ENCODE results near the gene DDX3X. TPM values are rescaled to one million over a fixed set of nuclear protein-coding genes. Genes with fewer than 3 reads are reported as not detected.
"Not testable (repeated sequence)": the region's sequence is repeated elsewhere in the genome, so short reads cannot be mapped to it uniquely, and the experiment has no call there.

The DDX3X gene
- total and polyA plus RNA-seq, 10 of the 15 experiments (the other 5 are each of a cell fraction or from before 2014, with no cell fraction given), result 52.0 to 283 (median 172) TPM

- no peaks in the 10 kb centered on the region for H3K79me2 ChIP-seq (ENCODE audit: control insufficient read depth, insufficient read depth, low read length)
- FAIRE-seq (no peak), ATAC-seq (no peak), DNase-seq (ENCODE audit: low read depth, low spot score) (no peak)
- H2AFZ ChIP-seq (ENCODE audit: control insufficient read depth, low read depth, low read length), result no peak overlapping the region
- H3K4me1 ChIP-seq (ENCODE audit: control insufficient read depth, insufficient read depth, low read length), result no peaks in the 10 kb centered on the region
- ChIA-PET CTCF (no interaction called here), POLR2A (no interaction called here), SMC1A (ENCODE audit: uncharacterized antibody, unreplicated experiment) (no interaction called here), RAD21 (ENCODE audit: unreplicated experiment) (no interaction called here)
- no peak overlapping the region for H3K9ac ChIP-seq (ENCODE audit: control insufficient read depth, insufficient read depth, low read length)
- no peaks in the 10 kb centered on the region for H3K9me3 ChIP-seq (replicated peaks; ENCODE audit: control insufficient read depth, insufficient read depth, low read length)
- no peaks in the 10 kb centered on the region for H3K36me3 ChIP-seq (ENCODE audit: control insufficient read depth in 2 of 2, insufficient read depth in 2 of 2, low read length in 1 of 2)
- intact Hi-C loops (cut with micrococcal nuclease; ENCODE audit: unreplicated experiment), result no loop called here
- BruUV-seq (replicated peaks), result no TSS peak
- no peak for TF ChIP-seq ZNF24 (IDR thresholded peaks at IDR 0.05)
- TF ChIP-seq NR2F1 (conservative IDR thresholded peaks at IDR 0.05), result no peak
- no peak for TF ChIP-seq PRDM15 (CRISPR knock-in tag; IDR thresholded peaks at IDR 0.05)
- TF ChIP-seq RUNX3 (IDR thresholded peaks at IDR 0.05; ENCODE audit: low read length), result no peak
- H3K4me3 ChIP-seq, result no peak overlapping the region
- WGBS (ENCODE audit: insufficient coverage, insufficient replicate concordance, low lambda C conversion rate, missing lambda C conversion rate), result 50% methylated on average over 5 of the region's 5 CpGs
- no peak overlapping the region for H3K27ac ChIP-seq (ENCODE audit: control insufficient read depth, insufficient read depth)
- no peak overlapping the region for H3K4me2 ChIP-seq (ENCODE audit: control insufficient read depth, insufficient read depth)
- H4K20me1 ChIP-seq (ENCODE audit: control insufficient read depth, insufficient read depth), result no peaks in the 10 kb centered on the region
- H3K27me3 ChIP-seq (replicated peaks in 1 of 2; ENCODE audit: control insufficient read depth in 2 of 2, insufficient read depth in 2 of 2, low read length in 1 of 2), result no peaks in the 10 kb centered on the region
- in situ Hi-C loops (cut with MboI), result no loop called here
Observed at GRCh38 chrX:41409006-41409405, 75.0 kb downstream of the DDX3X start.

- DNase-seq (ENCODE audit: low read depth, low spot score); H3K4me3 ChIP-seq; H3K9me3 ChIP-seq (replicated peaks; ENCODE audit: control insufficient read depth, insufficient read depth, low read length); SMC1A ChIA-PET (ENCODE audit: uncharacterized antibody, unreplicated experiment); POLR2A ChIA-PET; H3K79me2 ChIP-seq (ENCODE audit: control insufficient read depth, insufficient read depth, low read length); H3K9ac ChIP-seq (ENCODE audit: control insufficient read depth, insufficient read depth, low read length); H3K27me3 ChIP-seq (replicated peaks in 1 of 2; ENCODE audit: control insufficient read depth in 2 of 2, insufficient read depth in 2 of 2, low read length in 1 of 2); H3K4me1 ChIP-seq (ENCODE audit: control insufficient read depth, insufficient read depth, low read length); intact Hi-C loops (cut with micrococcal nuclease; ENCODE audit: unreplicated experiment); H3K36me3 ChIP-seq (ENCODE audit: control insufficient read depth in 2 of 2, insufficient read depth in 2 of 2, low read length in 1 of 2); FAIRE-seq; H2AFZ ChIP-seq (ENCODE audit: control insufficient read depth, low read depth, low read length); H3K27ac ChIP-seq (ENCODE audit: control insufficient read depth, insufficient read depth); CTCF ChIA-PET; ATAC-seq; H3K4me2 ChIP-seq (ENCODE audit: control insufficient read depth, insufficient read depth); H4K20me1 ChIP-seq (ENCODE audit: control insufficient read depth, insufficient read depth); in situ Hi-C loops (cut with MboI); BruUV-seq (replicated peaks): not testable (repeated sequence)
- RAD21 ChIA-PET (ENCODE audit: unreplicated experiment), result interaction anchor here (0.7 kb wide), 1 partner anchor 232 kb away, joined by 4 read pairs; no protein-coding TSS in a partner anchor
- 40% methylated on average over 10 of the region's 10 CpGs for WGBS (ENCODE audit: insufficient coverage, insufficient replicate concordance, low lambda C conversion rate, missing lambda C conversion rate)
Observed at GRCh38 chrX:41411222-41411621, 77.3 kb downstream of the DDX3X start.

Data from GM12878 (cell line).